HG03439 (cell line): ENCODE results near the gene LCE2D.
"Not testable (repeated sequence)": the region's sequence is repeated elsewhere in the genome, so short reads cannot be mapped to it uniquely, and the experiment has no call there.

Experiments
- ATAC-seq: cut with Tn5 transposase; IDR thresholded peaks from one replicate; pipeline ENCODE4 v1.9.1; 2021; ENCODE audit warnings: mild to moderate bottlenecking, moderate library complexity; ENCODE audit not compliant: unreplicated experiment

Gene LCE2D, protein sequence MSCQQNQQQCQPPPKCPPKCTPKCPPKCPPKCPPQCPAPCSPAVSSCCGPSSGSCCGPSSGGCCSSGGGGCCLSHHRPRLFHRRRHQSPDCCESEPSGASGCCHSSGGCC

GRCh38 chr1:152663098-152663497 lies at the start of gene LCE2D:
Gene LCE2D, plus strand, starts transcription at chr1:152663380. Its CDS starts 726 bp downstream, at chr1:152664106.
- ATAC-seq: no peak

DNA sequence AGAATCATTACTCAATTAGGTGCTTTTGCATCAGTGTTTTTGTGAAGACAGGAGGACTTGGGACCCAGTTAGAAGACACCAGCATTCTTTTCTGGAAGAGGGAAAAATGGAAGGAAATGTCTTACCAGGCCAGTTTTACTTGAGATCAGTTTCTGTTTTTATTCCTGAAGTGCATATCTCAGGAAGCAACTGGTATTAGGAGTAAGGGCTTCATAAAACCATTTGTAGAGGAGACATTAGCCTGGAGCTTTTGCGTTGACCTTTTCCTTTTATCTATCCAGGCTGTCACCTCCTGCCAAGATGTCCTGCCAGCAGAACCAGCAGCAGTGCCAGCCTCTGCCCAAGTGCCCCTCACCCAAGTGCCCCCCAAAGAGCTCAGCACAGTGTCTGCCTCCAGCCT lies 49.7 kb upstream of the LCE2D start, which contains the start of gene LCE3B:
LCE3B (plus strand) TSS at position 301 of the 400 bp plus-strand sequence; CDS start at position 301, 0 bp downstream.
- no peak for ATAC-seq

DNA sequence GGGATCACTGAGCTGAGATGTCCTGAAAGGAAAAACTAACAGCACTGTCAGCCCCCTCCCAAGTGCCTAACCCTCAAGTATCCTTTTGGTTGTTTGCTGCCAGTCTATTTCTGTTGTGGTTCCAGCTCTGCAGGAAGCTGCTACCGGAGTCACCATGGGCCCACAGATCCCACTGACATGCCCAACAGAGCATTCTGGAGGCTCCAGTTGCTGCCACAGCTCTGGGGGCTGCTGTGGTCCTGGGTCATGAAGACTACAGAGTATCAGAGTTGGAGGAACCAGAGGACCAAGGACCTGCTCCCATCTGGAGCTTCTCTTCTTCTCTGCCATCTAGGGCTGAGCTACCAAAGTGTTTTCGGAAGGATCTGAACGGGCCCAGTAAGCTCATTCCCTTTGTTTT lies 41.2 kb upstream of the LCE2D start:
- ATAC-seq: no peak

GRCh38 chr1:152622803-152623202 lies 40.4 kb upstream of the LCE2D start, which contains the start of gene LCE3A:
Gene LCE3A, minus strand, starts transcription at chr1:152623103. Its CDS starts 0 bp downstream, at chr1:152623103.
- no peak for ATAC-seq

DNA sequence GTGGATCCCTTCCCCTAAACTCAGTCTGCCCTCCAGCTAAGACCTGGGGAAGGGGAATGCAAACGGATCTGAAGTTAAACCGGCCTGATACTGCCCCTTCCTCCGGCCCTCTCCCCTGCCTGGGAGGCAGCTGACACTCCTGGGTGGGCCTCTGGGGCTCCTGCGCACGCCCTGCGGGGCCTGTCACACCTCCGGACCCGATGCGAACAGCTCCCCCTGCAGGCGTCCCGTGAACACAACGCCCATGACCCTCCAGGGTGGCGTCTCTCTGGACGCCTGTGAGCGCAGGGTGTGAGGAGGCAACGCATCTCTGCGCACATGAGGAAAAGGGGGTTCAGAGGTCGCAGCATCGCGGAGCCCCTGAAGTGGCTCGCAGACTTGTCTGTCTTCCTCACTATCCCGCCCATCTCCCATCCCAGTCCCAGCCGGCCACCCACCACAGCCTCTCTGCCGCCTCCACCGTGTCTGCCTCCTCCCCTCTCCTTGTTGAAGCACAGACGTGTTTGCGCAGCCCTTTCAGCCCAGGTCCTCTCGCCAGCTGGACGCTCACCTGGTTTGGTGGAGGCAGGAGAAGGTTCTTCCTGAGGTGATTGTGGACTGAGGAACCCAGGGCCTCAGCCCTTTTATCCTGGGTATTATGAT lies 39.9 kb upstream of the LCE2D start:
- no peak for ATAC-seq

- ATAC-seq: no peak
These were observed 36.4 kb upstream of the LCE2D start for GRCh38 chr1:152626744-152627143.

- ATAC-seq: no peak
These were observed 32.6 kb upstream of the LCE2D start for GRCh38 chr1:152630596-152630995.

- no peak for ATAC-seq
These were observed 22.8 kb upstream of the LCE2D start for GRCh38 chr1:152640351-152640750.

DNA sequence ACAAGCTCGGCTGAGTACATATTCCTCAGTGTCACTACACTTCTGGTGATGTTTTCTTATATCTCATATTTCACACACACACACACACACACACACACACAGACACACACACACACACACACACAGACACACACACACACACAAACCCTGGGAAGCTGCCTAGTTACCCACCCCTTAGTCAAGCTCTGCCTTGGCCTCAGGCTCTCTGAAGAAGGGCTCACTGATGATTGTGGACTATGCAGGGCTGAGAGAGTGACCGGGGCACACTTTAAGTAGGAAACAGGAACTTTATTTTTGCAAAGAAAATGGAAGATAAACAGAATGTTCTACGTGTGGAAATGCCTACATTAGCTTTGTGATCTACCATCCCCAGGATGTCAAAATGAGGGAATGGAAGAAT lies 19.2 kb upstream of the LCE2D start:
- no peak for ATAC-seq

GRCh38 chr1:152645146-152645545 lies 18.0 kb upstream of the LCE2D start:
- ATAC-seq: no peak

- ATAC-seq: no peak
These were observed 16.5 kb upstream of the LCE2D start for GRCh38 chr1:152646656-152647055.

- no peak for ATAC-seq
These were observed 9.1 kb upstream of the LCE2D start for GRCh38 chr1:152654110-152654509.

DNA sequence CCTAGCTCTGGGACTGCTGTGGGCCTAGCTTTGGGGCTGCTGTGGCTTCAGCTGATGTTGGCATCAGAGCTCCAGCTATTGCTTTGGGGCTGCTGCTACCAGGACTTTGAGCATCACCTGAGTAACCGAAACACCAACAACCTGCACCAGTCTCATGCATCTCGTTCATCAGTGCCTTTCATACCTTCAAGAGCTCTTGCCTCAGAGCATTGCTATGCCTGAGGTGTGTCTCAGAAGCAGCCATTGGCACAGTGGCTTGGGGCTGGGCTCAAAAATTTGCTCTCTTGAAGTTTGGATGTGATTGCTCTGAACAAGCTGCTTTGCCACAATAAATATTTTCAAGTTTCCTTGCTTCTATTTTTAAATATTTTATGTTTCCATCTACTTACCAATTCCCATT lies 6.7 kb upstream of the LCE2D start:
- ATAC-seq: no peak

DNA sequence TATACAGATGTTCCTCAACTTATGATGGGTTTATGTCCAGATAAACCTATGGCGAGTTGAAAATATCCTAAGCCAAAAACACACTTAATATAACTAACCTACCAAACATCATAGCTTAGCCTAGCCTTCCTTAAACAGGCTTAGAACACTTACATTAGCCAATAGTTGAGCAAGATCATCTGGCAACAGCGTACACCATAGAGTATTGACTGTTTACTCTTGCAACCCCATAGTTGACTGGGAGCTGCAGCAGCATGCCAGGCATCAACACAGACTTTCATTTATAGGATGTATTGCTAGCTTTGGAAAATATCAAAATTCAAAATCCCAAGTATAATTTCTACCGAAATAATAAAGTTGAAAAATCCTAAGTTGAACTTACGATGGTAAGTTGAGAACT lies 5.5 kb upstream of the LCE2D start:
- ATAC-seq: no peak

DNA sequence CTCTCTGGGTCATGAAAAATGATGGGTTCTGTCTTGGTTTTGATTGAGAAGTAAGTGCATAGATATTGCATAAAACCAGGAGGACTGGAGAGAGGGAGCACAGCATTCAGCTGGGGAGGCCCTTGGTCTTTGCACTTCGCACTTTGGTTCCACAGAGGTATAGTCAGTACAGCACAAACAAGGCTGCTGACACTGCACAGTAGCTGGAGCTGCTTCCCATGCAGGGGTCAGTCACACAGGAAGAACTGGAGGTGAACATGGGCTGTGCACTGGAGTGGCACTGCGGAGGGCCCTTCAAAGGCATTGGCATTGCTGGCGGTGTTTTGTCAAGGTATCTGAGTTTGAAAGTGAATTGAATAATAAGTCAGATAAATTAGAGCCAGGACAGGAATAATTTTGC lies 4.5 kb upstream of the LCE2D start:
- no peak for ATAC-seq

DNA sequence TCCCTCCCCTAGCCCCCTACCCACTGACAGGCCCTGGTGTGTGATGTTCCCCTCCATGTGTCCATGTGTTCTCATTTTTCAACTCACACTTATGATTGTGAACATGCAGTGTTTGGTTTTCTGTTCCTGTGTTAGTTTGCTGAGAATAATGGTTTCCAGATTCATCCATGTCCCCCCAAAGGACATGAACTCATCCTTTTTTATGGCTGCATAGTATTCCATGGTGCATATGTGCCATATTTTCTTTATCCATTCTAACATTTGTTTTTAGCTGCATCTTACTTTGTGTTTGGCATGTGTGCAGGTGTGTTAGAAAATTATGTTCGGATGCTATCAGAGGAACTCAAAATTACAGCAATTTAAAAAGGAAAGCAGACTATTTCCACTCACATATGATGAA lies 3.0 kb downstream of the LCE2D start:
- not testable (repeated sequence) for ATAC-seq

- ATAC-seq: no peak
These were observed 4.5 kb downstream of the LCE2D start for GRCh38 chr1:152667648-152668047.

DNA sequence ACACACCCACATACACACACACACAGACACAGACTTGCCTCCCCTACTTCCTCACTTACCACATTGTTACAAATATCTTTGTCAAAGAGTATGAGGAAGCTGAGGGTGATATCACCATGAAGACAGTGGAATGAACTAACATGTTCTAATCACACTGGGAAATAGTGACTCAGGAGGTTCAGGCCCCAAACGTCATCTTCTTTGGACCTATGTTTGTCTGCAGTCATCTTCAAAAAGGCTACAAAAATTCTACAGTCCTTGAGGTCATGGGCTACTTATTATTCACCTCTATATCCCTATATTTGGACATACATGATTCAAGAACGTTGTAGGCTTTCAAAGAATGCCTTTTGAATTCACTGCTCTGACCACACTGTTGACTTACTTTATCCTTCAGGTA lies 9.8 kb downstream of the LCE2D start:
- ATAC-seq: no peak

- ATAC-seq: not testable (repeated sequence)
These were observed 11.8 kb downstream of the LCE2D start, which contains the start of gene LCE2C for GRCh38 chr1:152674983-152675382. Gene LCE2C, plus strand, starts transcription at chr1:152675279. Its CDS starts 737 bp downstream, at chr1:152676016.

GRCh38 chr1:152679459-152679858 lies 16.3 kb downstream of the LCE2D start:
- ATAC-seq: no peak

DNA sequence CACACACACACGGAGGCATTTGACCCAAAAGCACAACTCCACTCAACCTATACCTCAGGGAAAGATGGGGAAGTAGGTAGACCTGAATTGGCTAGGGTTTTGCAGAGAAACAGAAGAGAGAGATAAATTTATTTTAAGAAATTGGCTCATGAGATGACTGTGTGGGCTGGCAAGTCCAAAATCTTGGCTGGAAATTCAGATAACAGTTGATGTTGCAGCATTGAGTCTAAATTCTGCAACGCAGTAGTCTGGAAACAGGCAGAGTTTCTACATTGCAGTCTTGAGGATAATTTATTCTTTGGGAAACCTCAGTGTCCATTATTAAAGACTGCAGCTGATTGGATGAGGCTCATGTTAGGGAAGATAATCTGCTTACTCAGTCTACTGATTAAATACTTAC lies 18.4 kb downstream of the LCE2D start:
- ATAC-seq: no peak

DNA sequence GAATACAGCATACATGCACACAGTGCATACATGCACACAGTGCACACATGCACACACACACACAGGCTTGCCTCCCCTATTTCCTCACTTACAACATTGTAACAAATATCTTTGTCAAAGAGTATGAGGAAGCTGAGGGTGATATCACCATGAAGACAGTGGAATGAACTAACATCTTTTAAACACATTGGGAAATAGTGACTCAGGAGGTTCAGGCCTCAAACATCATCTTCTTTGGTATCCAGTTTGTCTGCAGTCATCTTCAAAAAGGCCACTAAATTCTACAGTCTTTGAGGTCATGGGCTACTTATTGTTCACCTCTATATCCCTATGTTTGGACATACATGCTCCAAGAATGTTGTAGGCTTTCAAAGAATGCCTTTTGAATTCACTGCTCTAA lies 20.7 kb downstream of the LCE2D start:
- no peak for ATAC-seq

DNA sequence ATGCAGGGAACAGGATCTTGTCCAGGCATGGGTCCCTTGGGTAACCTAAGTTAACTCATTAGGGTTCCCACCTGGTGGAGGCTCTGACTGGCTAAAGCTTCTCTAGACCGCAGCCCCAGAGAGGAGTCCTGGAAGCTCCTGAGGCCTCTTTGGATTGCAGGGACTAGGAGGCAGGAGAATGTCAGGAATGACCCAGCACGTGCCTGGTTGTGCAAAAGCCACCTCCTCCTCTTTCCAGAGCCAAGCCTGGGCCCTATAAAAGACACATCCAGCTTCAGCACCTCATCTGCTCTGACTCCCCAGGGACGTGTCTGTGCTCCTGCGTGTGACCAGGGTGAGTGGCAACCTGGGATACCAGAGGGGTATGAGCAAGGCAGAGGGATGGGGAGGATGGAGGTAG lies 22.6 kb downstream of the LCE2D start, which contains the start of gene LCE2B:
LCE2B (plus strand) TSS at position 301 of the 400 bp plus-strand sequence. CDS start 721 bp downstream, outside the sequence.
- ATAC-seq: not testable (repeated sequence)
